ENCODE data around the gene TMEM131L.

Gene TMEM131L

DNA sequence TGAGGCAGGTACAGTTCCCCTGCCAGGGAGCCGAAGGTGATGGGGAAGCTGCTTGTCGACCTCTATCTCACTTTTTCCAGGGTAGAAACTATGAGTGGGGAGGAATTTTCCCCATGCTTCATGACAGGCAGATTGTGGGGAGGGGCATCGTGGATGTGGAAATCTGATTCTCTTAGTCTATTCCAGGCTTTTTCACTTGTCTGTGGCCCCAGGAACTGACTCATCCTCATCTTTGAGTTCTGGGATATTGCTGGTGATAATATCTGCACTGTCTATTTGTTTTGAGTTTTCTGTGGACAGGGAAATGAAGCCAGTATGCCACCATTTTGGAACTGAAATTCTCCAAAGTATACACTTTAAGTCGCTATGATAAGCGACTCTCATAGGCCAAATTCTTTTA is 210.3 kb downstream of the TMEM131L start:
- DNase-seq = no peak

DNA sequence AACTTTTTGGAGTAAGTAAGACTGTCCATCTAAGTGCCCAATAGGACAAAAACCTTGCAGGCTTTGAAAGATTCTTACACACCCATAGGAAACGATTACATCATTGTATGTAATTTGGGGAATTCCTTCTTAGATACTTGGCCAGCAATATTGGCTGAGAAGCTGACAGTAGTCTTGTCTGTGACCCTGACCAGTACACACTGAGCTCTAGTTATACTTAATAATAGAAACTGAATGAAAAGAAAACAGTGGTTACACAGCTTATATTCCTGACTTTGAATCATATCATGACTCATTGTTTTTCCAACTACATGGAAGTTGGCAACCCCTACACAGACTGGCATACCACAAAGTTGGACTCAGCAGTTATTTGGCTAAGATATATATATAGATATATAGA is 210.8 kb downstream of the TMEM131L start:
- no peak for DNase-seq

DNA sequence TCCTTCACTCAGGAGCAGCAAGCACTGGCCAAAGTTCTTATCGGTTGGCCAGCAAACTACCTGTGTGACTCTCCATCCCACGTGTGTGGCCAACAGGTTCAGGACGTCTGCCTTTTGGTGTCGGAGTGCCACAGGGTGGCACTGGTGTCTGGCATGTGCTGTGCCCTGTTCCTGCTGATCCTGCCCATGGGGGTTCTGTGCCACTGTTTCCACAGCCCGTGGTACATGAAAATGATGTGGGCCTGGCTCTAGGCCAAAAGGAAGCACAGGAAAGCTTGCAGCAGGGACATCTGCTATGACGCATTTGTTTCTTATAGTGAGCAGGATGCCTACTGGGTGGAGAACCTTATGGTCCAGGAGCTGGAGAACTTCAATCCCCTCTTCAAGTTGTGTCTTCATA is 213.3 kb downstream of the TMEM131L start:
- no peak for DNase-seq

DNA sequence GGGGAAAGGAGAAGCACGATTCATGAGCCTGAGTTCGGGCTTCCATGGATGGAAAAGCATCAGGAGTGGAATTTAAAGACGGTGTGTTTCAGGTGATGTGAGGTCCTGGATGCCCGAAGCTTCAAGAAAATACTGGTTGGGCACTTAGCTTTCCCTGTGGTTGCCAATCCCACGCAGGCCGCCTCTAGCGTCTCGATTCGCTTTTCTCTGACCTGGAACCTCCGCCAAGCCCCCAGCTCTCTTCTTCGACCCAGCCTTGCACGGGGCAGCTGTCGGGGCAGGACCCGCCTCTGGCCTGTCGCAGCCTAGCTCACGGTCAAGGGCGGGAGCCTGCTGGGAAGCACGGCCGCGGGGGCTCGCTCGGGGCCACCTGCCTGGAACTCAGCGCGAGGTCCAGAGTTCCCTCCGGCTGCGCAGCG is 217.6 kb downstream of the TMEM131L start:
- DNase-seq = no peak

DNA sequence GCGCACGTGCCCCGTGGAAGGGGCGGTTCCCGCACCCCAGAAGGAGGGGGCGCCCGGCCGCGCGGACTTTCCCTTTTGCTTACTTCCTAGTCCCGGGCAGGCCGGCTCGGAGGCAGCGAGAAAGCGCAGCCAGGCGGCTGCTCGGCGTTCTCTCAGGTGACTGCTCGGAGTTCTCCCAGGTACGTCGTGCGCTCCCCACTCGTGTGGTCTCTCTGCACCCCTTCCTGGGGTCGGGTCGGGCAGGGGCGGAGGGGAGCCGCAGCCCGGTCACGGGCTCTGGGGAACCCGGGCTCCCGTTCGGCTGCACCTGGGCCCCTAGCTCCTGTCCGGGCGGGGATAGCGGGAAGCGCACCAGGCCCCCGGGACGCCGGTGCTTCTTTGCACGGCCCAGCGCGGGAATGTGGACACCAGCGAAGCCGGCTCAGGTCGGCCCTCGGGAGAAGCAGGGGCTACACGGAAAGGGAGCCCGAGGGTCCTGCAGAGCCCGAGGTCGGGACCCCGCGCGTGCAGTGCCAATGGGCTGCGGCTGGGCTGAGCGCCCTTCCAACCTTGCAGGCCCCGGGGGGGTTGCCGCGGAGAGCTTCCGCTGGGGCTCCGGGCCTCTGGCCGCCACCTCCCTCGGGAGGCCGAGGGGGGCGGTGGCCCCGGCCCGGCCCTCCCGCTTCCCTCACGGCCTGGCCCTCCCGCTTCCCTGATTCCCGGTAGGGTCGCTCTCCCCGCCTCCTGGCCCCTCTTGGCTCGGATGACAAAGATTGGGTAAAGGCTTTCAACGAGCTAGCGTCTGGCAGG is 218.2 kb downstream of the TMEM131L start, which contains the start of gene TLR2:
Gene TLR2, plus strand, starts transcription at position 99 of the 789 bp plus-strand sequence. CDS start 18,628 bp downstream, outside the sequence.
- DNase-seq = peak; percentile 68

DNA sequence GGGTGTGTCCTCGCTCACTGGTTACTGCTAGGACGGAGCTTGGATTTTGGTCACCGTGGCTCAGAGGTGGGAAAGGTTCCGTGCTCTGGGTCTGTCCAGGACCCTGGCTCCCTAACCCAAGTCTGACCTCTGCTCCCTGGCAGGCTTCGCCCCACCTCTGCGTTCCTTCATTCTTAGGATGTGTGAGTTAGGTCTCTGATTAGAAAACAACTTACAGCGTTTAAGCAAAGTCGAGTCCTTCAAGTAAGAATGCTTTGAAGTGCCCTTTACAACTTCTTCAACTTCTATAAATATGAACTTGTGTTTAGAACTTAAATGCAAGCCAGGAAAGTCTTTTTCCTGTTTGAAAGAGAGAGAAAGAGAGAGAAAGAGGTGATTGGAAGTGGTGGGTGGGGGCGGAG is 218.8 kb downstream of the TMEM131L start:
- DNase-seq = no peak

Data from MV-4-11 (cell line).